RWPE1 (cell line): Measurements from ENCODE around the gene RFX2.

Source experiments
- CTCF ChIA-PET: fragments of 350-600 bp; sonication (Branson Sonifier 250); formaldehyde crosslinking; extraction: SDS; loops from one replicate; lab custom pipeline; 2021; lab: Yijun Ruan, JAX
- POLR2A ChIA-PET: fragments of 400-600 bp; formaldehyde crosslinking; extraction: SDS; loops from one replicate; lab custom pipeline; 2020; ENCODE audit warnings: antibody characterized with exemption; ENCODE audit not compliant: low non-redundant PET; lab: Yijun Ruan, JAX
- DNase-seq: peaks from one replicate; pipeline ENCODE4 v3.0.0; 2012; ENCODE audit warnings: low spot score
- H3K27ac ChIP-seq: fragments of 450-650 bp; 2 replicates; pipeline ENCODE4 v1.5.1; 2017
- TF ChIP-seq, protein P1 (sequence below): fragments of 450-650 bp; conservative IDR thresholded peaks from 2 replicates; pipeline ENCODE4 v1.5.1; 2017; ENCODE audit warnings: low read depth, mild to moderate bottlenecking

The RFX2 gene

DNA sequence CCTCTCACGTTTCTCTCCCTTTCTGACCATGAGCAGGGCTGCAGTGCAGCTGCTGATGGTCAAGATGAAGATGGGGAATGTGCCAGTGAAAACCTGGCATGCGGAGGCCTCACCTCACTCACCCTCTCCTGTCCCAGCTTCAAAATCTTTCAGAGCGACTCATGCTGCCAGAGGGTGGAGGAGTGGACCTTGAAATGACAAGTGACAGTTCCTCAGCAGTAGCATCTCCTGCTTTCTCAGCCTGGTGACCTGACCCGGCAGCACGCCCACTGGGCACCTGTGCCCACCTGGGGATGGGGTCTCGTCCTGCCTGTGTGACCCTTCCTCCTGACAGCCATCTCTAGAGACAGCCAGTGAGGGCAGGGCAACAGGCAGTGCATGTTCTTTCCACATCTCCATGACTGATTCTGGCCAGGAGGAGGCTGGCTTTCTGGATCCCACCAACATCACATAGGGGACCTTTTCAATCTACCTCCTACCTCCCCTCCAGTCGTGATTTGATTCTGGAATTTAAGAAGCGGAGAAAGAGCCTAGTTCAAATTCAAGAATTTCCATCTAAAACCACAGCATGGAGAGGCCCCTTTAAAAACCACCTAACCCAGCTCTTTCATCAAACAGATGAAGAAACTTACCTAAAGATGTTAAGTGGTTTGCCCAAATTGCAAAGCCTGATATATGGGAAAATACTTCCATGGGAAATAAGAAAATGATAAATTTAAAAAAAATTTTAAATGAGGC lies 45.8 kb downstream of the RFX2 start:
- ChIA-PET CTCF (interaction anchor here (0.6 to 1.1 kb wide), 2 partner anchors 8 to 35 kb away, joined by 3 to 6 read pairs; no protein-coding TSS in a partner anchor), POLR2A (interaction anchor here (0.6 to 0.7 kb wide), 2 partner anchors 28 to 61 kb away, joined by 3 read pairs; no protein-coding TSS in a partner anchor)
- TF ChIP-seq, protein P1, sequence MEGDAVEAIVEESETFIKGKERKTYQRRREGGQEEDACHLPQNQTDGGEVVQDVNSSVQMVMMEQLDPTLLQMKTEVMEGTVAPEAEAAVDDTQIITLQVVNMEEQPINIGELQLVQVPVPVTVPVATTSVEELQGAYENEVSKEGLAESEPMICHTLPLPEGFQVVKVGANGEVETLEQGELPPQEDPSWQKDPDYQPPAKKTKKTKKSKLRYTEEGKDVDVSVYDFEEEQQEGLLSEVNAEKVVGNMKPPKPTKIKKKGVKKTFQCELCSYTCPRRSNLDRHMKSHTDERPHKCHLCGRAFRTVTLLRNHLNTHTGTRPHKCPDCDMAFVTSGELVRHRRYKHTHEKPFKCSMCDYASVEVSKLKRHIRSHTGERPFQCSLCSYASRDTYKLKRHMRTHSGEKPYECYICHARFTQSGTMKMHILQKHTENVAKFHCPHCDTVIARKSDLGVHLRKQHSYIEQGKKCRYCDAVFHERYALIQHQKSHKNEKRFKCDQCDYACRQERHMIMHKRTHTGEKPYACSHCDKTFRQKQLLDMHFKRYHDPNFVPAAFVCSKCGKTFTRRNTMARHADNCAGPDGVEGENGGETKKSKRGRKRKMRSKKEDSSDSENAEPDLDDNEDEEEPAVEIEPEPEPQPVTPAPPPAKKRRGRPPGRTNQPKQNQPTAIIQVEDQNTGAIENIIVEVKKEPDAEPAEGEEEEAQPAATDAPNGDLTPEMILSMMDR, result no peak
- DNase-seq, result peak; percentile 62
- H3K27ac ChIP-seq, result peak overlapping the region; percentile 100

DNA sequence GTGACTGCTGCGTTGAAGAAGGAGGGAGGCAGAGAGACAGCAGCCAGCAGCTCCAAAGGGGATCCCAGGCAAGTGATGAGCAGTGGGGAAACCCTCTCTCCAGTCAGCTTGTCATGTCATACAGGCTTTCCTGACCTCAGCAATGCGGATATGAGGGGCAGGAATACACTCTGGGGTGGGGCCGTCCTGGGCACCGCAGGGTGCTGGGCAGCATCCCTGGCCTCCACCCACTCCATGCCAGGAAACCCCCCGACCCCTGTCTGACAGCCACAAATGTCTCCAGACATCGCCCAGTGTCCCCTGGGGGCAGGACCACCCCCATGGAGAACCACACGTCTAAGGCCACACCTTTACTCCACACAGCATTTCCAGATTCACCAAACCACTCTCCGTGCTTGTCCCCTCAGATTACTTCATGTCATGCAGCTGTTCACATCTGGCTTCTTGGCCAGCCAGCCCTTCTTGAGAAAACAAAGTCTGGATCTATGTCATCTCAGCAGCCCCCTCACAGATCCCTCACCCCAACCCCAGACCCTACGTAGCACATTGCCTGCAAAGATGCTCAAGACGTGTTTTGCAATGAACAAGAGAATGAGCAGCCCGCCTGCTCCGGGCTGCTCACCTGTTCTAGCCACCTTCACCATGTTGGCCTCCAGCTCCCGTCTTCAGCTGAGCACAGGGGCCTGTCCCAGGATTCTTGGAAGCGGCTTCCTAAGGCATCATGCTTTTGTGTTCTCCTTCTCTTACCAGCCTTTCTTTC lies 46.5 kb downstream of the RFX2 start:
- no peak for DNase-seq
- H3K27ac ChIP-seq, result peak overlapping the region; percentile 100
- CTCF ChIA-PET, result interaction anchor here (0.7 to 1.1 kb wide), 2 partner anchors 9 to 15 kb away, joined by 3 to 6 read pairs; no protein-coding TSS in a partner anchor
- POLR2A ChIA-PET, result interaction anchor here (0.7 kb wide), 1 partner anchor 62 kb away, joined by 3 read pairs; no protein-coding TSS in a partner anchor
- TF ChIP-seq, protein P1, result no peak

DNA sequence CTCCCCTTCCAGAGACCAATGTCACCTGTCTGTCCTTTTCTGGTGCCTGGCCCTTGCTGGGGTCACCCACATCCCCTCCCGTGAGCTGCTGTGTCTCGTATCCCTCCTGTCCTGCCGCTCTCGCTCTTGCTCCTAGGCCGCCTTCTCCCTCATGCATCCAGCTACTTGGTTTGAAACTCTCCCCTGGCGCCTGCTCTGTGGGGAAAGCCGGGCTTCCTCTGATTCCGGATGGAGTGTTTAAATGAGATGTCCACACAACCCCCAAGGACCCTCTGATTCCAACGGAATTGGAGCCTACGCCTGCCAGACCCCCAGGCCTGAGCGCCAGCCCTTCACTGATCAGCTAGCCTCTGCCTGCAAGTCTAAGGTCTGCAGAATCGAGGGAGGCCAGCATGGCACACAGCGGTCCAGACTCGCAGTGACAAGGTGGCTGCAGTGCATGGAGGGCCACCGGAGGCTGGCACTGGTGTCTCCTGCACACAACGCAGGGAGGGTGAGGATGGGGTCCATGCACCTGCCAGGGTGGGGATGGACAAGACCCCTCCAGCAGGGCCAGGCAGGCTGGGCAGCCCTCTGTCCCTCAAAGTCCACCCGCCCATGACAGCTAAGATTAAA lies 47.2 kb downstream of the RFX2 start:
- H3K27ac ChIP-seq, result peak overlapping the region; percentile 100
- POLR2A ChIA-PET, result no interaction called here
- no peak for DNase-seq
- TF ChIP-seq, protein P1, result no peak
- CTCF ChIA-PET, result interaction anchor here (0.7 to 1.0 kb wide), 2 partner anchors 14 kb away, joined by 3 to 4 read pairs; no protein-coding TSS in a partner anchor

DNA sequence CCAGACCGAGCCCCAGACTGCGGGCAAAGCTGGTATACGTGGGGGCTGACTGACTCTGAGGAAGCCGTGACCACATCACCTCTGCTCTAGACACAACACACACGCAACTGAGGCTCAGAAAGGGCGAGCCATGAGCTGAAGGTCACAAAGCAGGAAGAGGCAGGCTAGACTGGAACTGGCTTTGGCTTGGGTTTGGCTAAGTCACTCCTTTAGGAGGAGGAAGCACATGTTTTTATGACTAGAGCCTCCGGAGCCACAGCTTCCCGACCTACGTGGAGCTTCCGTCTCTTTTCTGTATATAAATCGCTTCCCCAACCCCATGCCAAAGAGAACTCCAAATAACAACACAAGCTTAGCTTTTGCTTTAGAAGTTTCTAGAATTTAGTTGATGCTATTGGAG lies 48.0 kb downstream of the RFX2 start:
- ChIA-PET POLR2A (no interaction called here), CTCF (interaction anchor here (0.6 to 1.0 kb wide), 4 partner anchors 13 to 43 kb away, joined by 3 to 4 read pairs (median 4); no protein-coding TSS in a partner anchor)
- peak overlapping the region; percentile 100 for H3K27ac ChIP-seq
- TF ChIP-seq, protein P1, result no peak
- no peak for DNase-seq

DNA sequence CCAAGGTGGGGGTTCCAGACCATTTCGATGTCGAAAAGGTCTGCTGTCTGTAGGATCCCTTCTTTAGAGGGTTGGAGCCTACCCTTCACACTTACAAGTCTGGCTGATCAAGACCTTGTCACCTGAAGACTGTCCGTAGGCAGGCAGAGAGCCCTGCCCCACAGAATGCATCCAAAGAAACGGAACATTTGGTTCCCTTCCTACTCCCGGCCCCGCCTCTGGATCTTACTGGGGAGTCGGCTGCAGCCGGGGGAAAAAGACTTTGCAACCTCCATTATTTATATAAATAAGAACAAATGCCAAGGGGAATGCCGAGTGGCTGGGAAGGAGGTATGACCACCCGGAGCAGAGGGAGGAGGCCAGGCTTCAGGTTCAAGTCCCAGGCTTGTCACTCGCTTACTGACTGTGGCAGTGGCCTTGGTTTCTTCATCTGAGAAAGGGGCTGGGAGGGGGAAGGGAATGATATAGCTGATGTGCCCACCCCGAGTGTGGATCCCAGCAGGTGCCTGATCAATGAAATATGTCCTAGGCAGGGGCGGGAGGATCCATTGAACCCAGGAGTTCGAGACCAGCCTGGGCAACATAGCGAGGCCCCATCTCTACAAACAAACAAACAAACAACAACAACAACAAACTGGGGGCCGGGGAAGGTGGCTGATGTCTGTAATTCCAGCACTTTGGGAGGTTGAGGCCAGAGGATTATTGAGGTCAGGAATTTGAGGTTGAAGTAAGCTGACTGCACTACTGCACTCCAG lies 48.7 kb downstream of the RFX2 start:
- CTCF ChIA-PET, result interaction anchor here (0.6 to 1.0 kb wide), 3 partner anchors 12 to 27 kb away, joined by 3 to 4 read pairs (median 4); no protein-coding TSS in a partner anchor
- no peak for DNase-seq
- H3K27ac ChIP-seq, result peak overlapping the region; percentile 100
- POLR2A ChIA-PET, result no interaction called here
- TF ChIP-seq, protein P1, result no peak
